GM21529 (cell line): Measurements from ENCODE around the gene HSBP1L1.
"Not testable (repeated sequence)": the region's sequence is repeated elsewhere in the genome, so short reads cannot be mapped to it uniquely, and the experiment has no call there.

Experiments
- ATAC-seq: cut with Tn5 transposase; IDR thresholded peaks from one replicate; pipeline ENCODE4 v1.9.1; 2021; ENCODE audit not compliant: unreplicated experiment

Gene HSBP1L1

DNA sequence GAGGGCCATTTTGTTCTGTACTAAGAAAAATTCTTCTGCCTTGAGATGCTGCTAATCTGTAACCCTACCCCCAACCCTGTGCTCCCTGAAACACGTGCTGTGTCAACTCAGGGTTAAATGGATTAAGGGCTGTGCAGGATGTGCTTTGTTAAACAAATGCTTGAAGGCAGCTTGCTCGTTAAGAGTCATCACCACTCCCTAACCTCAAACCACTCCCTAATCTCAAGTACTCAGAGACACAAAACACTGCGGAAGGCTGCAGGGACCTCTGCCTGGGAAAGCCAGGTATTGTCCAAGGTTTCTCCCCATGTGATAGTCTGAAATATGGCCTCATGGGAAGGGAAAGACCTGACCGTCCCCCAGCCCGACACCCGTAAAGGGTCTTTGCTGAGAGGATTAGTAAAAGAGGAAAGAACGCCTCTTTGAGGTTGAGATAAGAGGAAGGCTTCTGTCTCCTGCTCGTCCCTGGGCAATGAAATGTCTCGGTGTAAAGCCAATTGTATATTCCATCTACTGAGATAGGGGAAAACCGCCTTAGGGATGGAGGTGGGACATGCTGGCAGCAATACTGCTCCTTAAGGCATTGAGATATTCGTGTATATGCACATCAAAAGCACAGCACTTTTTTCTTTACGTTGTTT lies 4.2 kb upstream of the HSBP1L1 start:
- ATAC-seq, result not testable (repeated sequence)

DNA sequence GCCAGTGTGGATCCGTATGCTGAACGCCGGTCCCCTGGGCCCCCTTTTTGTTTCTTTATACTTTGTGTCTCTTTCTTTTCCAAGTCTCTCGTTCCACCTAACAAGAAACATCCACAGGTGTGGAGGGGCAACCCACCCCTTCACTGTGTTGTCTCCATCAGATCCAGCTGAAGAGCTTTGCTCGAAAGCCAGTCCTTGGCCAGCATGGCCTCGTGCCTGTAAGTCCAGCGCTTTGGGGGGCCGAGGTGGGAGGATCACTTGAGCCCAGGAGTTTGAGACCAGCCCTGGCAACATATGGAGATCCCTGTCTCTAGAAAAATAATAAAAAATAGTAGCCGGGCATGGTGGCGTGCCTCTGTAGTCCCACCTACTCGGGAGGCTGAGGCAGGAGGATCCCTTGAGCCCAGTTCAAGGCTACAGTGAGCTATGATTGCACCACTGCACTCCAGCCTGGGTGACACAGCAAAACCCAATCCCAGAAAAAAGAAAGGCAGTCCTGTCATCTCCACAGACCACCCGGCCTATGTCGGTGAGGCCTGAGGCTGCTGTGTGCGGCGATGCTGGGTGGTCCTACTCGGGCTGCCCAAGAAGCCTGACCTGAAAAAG lies 3.4 kb upstream of the HSBP1L1 start:
- no peak for ATAC-seq

DNA sequence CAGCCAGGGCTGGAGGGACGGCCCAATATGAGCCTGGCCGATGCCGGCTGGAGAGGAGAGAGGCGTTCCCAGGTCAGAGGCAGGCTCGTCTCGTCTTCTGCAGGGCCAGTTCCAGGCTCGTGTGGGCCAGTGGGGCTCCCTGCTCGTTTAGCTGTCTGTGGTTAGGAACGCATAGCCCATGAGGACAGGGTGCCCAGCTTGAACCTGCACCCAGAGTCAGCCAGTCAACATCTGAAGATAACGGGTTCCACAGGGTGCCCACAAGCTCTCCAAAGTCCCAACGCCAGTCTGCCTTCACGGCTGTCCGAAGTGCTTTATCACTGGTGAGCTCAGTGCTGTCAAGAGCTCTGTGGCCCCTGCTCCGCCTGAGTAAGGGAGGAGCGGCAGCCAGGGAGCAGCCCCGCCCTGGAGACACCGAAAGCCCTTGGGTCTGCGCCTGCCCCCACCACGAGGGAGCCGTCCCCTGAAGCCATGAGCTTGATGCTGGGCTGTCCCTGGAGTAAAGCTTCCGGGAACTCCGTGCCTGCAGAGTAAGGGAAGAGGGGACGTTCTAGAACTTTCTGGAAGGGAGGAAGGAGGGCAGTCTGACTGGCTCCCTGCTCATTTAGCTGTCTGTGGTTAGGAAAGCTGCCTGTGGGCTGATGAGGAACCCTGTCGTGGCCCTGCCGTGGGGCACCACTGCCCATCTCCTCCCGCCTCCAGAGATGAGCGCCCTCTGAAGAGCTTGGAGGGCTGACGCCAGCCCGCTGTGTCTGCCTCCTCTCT lies 2.7 kb upstream of the HSBP1L1 start:
- no peak for ATAC-seq

DNA sequence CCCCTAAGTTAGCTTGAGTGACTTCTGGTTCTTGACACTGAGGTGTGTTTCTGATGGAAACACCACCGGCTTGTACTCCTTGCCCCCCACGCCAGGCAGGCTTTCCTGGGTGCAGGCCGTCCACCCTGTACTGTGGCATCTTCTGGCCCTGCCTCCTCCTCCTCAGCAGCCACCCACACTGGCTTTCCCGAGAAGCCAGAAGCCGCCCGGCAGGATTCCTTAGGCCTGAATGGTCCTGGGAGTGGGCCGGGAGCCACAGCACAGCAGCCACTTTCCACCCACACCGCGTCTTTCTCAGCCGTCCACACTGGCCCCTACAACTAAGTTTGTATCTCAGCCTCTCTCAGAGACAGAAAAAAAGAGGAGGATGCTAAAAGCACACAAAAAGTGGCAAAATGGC lies 2.1 kb upstream of the HSBP1L1 start:
- no peak for ATAC-seq

DNA sequence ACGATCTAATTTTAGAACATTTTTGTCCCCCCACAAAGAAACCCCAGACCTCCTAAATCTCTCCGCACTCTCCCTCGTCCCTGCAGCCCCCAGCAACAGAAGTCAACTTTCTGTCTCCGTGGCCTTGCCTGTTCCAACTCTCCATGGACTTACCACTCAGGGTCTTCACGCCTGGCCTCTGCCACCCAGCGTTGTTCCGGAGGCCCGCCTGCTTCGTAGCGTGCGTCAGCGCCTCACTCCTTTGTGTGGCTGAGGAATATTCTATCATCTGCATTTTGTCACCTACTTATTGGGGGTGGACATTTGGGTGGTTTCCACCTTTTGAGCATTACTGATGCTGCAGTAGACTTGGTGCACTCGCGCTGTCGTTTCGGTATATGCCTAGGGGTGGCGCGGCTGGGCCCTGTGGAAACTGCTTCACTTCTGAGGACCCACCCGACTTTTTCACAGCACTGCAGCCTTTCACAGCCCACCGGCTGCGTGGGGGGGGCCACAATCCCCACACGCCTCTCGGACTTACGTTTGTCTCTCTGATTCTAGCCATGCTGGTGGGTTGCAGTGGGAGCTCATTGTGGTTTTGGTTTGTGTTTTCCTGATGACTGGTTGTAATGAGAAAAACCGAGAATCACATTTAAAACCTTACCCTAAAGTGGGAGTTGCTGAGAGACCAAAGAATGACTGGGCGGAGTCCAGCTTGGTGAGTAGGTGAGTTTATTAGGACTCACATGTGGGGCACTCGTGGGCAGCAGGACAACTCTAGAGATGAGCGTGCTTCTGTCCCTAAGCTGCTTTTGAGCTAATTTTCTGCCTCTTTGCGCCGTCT lies 1.4 kb upstream of the HSBP1L1 start:
- no peak for ATAC-seq

DNA sequence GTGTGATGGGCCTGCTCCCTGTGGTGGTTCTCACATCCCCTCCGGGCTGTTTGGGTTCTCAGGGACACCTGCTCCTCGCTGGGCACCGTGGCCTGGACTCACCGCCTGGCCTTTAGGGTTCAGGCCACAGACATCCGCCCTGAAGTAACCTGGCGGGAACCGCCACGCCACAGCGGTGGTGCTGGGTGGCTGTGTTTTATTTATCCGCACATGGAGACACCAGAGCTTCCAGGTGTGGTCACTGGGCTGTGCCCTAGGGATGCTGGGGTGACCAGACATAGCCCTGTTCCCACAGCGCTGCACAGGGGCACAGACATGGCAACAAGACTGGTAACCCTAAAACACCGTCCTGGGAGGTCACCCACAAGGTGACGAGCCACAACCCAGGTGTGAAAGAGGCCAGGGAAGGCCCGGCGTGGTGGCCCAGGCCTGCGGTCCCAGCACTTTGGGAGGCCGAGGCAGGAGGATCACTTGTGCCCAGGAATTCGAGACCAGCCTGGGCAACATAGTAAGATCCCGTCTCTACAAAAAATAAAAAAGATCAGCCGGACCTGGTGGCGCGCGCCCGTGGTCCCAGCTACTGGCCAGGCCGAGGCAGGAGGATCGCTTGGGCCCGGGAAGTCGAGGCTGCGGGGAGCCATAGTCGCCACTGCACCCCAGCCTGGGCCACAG lies 649 bp upstream of the HSBP1L1 start:
- no peak for ATAC-seq

DNA sequence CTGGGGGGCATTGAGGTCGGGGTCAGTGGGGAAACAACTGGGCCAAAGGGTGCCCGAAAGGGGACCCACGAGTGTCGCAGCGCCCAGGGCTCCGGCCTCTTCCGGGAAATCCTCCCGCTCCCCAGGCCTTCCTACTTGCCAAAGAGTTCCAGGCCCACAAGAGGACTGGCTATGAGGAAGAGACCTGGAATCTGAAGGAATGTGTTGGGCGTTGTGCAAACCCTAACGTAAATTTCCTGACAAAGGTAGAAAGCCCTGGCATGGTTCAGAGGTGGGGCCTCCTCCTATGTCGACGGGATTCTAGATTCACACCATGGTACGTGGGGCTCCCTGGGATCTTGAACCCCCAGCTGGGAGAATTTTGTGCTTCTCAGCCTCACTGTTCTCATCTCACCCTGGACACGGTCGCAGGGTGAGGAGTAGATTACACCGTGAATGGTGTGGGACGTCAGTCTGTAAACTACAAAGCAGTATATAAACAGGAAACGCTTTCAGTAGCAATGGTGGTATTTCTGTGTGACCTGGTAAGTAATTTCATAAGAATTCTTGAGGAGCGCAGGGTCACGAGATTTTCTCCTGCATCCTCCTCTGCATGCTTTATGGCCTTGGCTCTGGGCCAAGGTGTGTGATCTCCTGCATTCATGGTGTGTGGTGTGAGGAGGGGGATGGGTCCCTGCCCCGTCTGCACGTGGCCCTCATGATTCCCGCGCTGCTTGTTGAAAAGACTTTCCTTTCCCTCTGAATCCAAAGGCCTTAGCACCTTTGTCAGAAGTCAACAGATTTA lies 868 bp downstream of the HSBP1L1 start:
- peak; percentile 36 for ATAC-seq

DNA sequence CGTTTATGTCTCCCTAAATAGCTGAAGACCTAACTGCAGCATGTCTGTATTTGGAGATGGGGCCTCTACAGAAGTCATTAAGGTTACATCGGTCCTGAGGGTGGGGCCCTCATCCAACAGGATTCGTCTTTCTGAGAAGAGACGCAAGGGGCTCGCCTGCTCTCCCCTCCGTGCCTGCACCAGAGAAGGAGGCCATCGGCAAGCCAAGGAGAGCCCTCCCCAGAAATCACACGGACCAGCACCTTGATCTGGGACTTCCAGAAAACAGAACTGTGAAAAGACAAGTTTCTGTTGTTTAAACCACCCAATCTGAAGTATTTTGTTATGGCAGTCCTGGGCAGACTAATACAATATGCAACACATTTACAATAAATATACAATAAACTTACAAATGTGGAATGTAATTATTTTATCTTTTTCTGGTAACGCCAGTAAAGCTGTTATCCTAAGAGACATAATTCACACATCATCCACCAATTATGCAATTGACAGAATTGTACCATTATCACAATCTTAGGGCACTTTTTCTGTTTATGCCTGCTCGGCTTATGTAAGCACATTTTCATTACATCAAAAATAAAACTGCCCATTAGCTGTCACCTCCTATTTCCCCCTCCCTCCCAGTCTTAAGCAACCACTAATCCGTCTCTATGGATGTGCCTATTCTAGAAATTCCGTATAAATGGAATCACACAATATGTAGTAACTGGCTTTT lies 6.1 kb downstream of the HSBP1L1 start:
- ATAC-seq, result no peak

DNA sequence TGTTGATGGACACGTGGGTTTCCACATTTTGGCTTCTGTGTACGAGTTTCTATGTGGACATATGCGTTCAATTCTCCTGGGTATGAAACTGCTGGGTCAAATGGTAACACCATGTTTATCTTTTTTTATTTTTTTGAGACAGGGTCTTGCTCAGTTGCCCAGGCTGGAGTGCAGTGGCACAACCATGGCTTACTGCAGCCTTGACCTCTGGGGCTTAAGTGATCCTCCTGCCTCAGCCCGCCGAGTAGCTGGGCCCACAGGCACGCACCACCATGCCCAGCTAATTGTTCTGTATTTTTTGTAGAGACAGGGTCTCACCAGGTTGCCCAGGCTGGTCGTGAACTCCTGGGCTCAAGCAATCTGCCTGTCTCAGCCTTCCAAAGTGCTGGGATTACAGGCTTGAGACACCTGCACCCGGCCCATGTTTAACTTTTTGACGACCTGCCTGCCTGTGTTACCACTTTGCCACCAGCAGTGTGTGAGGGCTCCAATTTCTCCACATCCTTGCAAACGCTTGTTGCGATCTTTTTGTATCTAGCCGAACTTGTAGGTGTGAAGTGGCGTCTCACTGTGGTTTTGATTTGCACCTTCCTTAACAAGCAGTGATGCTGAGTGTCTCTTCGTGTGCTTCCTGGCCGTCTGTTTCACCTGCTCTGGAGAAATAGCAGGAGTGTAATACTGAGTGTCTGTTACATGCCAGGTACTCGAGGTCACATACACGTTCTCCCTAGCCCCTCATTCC lies 6.9 kb downstream of the HSBP1L1 start:
- no peak for ATAC-seq

DNA sequence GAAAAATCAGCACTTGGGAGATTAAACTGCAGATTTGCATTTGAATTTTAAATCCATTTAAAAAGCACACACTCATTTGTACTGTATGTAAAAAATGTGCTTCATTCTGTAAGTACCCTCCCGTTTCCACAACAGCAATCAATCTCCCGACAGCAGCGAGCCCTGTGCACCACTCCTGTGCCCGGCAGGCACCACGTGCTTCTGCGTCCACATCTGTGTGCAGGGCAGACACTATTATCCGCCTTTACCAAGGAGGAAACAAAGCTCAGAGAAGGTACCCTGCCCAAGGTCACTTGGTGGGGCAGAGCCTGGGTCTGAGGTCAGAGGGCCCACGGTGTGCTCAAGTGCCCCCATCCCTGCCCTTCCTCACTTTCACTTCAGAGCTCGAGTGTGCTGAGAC lies 7.5 kb downstream of the HSBP1L1 start:
- no peak for ATAC-seq

DNA sequence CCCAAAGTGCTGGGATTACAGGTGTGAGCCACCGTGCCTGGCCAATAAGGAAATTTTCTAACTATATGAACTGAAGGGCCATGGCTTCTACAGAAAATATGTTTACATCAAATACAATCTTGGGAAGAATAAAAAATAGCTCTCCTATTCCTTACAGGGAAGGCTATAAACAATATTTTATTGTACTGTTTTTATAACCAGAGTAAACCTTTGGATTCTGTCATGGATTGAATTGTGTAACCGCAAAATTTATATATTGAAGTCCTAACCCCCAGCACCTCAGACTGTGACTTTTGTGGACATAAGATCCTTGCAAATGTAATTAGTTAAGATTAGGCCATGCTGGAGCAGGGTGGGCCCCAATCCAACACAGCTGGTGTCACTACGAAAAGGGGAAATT lies 8.3 kb downstream of the HSBP1L1 start:
- ATAC-seq, result no peak

DNA sequence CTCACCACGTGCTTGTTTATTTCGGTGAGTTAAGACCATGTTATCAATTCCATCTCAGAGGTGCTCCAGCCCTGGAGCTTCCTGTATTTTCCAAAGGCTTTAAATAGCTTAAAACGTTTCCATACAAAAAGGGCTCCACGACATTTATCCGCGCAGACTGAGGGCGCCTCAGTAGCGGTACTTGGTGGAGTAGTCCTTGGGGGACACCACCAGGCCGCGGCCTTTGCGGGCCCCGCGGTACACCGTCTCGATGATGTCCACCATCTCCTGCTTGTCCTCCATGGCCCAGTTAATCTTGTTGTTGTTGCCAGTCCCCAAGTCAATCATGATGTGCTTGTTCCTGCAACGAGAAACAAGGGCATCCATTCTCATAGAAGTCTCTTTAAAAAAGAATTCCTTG lies 9.1 kb downstream of the HSBP1L1 start:
- no peak for ATAC-seq

DNA sequence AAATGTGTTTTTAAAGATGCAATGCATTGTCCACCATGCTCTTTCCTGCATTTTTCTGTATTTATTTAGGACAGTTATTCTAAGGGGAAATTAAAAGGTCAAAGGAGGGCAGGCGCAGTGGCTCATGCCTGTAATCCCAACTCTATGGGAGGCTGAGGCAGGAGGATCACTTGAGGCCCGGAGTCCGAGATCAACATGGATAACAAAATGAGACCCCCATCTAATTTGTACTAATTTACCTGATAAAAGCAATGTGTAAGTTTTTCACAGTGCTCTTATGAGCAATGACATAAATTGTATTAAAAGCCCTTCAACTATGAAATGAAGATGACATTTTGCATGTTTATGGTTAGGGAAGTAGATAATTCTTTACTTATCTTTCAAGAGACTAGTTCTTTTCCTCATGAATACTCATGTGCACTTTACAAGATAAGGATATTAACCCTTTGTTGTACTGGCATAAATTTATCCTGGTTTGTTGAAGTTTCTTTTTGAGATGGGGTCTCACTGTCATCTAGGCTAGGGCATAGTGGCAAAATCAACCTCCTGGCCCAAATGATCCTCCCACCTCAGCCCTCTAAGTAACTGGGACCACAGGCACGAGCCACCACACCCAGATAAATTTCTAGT lies 9.7 kb downstream of the HSBP1L1 start:
- ATAC-seq, result no peak

DNA sequence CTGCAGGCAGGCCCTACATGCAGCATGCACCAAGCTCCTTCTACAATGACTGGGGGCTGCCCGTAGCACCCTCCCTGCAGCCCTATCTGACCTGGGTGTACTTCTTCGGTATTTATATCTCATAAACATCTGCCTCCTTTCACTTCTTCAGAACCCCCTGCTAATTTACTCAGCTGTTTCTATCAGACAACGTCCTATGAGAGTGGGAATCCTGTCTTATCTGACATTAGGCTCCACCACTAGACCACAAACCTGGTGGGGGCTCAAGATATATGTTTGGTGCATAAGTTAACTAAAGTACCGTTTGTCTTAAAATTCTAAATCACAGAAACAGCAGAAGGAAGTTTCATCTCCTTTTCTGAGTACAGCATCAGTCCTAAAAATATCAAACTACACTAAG lies 10.6 kb downstream of the HSBP1L1 start:
- ATAC-seq, result no peak

DNA sequence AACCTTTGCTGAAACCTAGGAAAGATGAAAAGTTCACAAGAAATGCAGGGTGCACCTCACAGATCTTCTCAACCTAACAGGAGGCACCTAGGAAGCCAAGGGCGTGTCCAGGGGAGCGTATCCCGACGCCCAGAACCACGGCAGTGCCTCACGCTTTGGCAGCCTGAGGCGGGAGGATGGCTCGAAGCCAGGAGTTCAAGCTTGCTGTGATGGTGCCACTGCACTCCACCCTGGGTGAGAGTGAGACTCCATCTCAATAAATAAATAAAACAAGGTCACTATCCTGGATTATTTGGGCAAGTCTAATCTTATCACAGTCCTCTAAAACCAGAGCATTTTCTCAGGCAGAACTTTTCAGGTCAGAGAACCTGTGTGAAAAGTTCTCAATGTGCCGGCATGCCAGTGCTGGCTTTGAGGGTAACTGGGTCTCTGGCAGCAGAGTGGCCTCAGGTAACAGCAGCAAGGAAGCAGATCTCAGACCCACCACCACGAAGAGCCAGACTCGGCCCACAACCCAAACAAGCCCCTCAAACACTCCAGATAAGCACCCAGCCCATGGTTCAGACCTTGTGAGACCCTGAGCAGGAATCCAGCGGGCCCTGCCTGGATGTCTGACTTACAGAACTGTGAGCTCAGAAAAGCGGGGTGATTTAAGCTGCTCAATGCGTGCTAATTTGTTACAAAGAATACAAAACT lies 11.7 kb downstream of the HSBP1L1 start:
- no peak for ATAC-seq

DNA sequence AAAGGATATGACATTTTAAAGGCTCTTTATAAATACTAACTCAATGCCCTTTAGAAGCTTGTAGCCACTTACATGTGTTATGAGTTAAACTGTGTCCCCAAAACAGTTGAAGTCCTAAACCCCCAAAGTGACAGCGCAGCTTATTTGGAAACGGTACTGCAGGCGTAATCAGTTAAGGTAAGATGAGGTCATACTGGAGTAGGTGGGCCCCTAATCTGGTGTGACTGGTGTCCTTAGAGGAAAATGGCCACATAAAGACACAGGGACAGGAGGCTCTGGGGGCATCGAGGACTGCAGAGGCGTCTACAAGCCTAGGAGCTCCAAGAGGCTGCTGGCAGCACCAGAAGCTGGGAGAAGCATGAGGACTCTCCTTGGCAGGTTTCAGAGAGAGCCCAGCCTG lies 15.4 kb downstream of the HSBP1L1 start:
- no peak for ATAC-seq

DNA sequence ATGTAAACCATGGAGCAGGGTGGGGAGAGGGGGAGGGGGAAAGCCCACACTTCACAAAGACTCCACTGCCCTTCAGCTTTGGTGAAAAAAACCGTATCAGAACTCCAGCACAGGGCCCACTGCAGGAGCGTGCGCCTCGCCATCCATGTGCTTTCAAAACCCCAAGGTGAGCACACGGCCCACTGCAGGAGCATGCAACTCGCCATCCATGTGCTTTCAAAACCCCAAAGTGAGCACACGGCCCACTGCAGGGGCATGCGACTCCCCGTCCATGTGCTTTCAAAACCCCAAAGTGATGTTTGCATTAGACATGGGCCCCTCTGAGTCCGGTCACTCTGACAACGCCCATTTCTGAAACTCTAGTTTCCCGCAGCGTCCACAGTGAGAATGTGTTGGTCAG lies 16.1 kb downstream of the HSBP1L1 start:
- ATAC-seq, result no peak

DNA sequence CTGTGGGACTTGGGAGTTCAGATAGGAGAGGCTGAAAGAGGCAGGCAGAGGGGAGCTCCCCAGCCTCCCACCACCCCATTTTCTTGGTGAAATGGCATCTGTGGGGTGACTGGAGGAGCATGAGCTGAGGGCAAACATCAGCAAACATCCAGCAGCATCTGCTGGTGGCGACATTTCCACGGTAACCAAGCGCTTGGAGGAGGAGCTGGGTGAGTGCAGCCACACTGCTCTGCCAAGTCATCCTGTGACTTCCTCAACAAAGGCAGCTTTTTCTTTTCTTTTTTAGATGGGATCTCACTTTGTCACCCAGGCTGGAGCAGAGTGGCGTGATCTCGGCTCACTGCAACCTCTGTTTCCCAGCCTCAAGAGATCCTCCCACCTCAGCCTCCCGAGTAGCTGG lies 18.3 kb downstream of the HSBP1L1 start:
- ATAC-seq, result no peak
